Panc1 (cell line): Measurements from ENCODE around the gene KRT78. TPM values are rescaled to one million over a fixed set of nuclear protein-coding genes. Genes with fewer than 3 reads are reported as not detected.

Experiments used
- ATAC-seq: fragments of 200-7000 bp; cut with Tn5 transposase; 2 replicates; pipeline ENCODE4 v1.9.1; 2020; ENCODE audit warnings: mild to moderate bottlenecking, moderate library complexity
- BruUV-seq: library from RNA; stranded (reverse); fragments of 400-500 nt; replicated peaks from 2 replicates; lab custom pipeline; 2021; lab: Mats Ljungman, UMichigan
- CTCF ChIA-PET: fragments of 300-600 bp; sonication (Branson Sonifier 250); formaldehyde crosslinking; loops from one replicate; lab custom pipeline; 2022; ENCODE audit warnings: antibody characterized with exemption; lab: Charles Lee
- POLR2A ChIA-PET: fragments of 300-600 bp; sonication (Branson Sonifier 250); formaldehyde crosslinking; loops from one replicate; lab custom pipeline; 2022; ENCODE audit warnings: antibody characterized with exemption; lab: Charles Lee
- DNase-seq: peaks from one replicate; pipeline ENCODE4 v3.0.0-alpha.2; 2010; ENCODE audit warnings: low read depth, low spot score
- H3K27ac ChIP-seq: 2 replicates; pipeline ENCODE4 v1.5.1; 2011; ENCODE audit warnings: mild to moderate bottlenecking, low read length, inconsistent platforms
- H3K27me3 ChIP-seq: fragments of 200-500 bp; sonication (Bioruptor generic); 2 replicates; pipeline ENCODE4 v1.6.0; 2014; ENCODE audit warnings: low read length, inconsistent platforms; ENCODE audit not compliant: control insufficient read depth, insufficient read depth
- H3K36me3 ChIP-seq: fragments of 200-500 bp; sonication (Bioruptor generic); 2 replicates; pipeline ENCODE4 v1.5.1; 2014; ENCODE audit warnings: inconsistent platforms, mild to moderate bottlenecking, low read length, moderate library complexity; ENCODE audit not compliant: control insufficient read depth, insufficient read depth
- H3K4me1 ChIP-seq: 2 replicates; pipeline ENCODE4 v1.5.1; 2011; ENCODE audit warnings: inconsistent platforms, mild to moderate bottlenecking, low read length, moderate library complexity; ENCODE audit not compliant: control insufficient read depth, insufficient read depth
- H3K4me3 ChIP-seq, 2 experiments: 2 replicates each; pipeline ENCODE4 v1.5.1; 2011 to 2012; ENCODE audit warnings: low read depth in 2 of 2, low read length in 2 of 2, mild to moderate bottlenecking in 2 of 2, inconsistent platforms in 1 of 2, moderate library complexity in 1 of 2
- H3K9me3 ChIP-seq: fragments of 200-500 bp; sonication (Bioruptor generic); 2 replicates; pipeline ENCODE4 v1.5.1; 2014; ENCODE audit warnings: low read depth, mild to moderate bottlenecking, inconsistent platforms, low read length, moderate library complexity; ENCODE audit not compliant: control insufficient read depth, insufficient read depth
- POLR2AphosphoS5 ChIP-seq: IDR thresholded peaks from 2 replicates; pipeline ENCODE4 v1.6.1; 2012; ENCODE audit warnings: mild to moderate bottlenecking, low read depth, low read length, moderate library complexity
- REST ChIP-seq, 2 experiments: IDR thresholded peaks; 2 replicates each; pipeline ENCODE4 v1.6.1; 2011 to 2012; ENCODE audit warnings: low read depth in 2 of 2, control low read depth in 1 of 2, low read length in 1 of 2, mild to moderate bottlenecking in 1 of 2, moderate library complexity in 1 of 2; ENCODE audit not compliant: insufficient read depth in 1 of 2
- SIN3A ChIP-seq: IDR thresholded peaks from 2 replicates; pipeline ENCODE4 v1.6.1; 2012; ENCODE audit warnings: low read depth, mild to moderate bottlenecking, low read length, moderate library complexity, borderline replicate concordance; ENCODE audit not compliant: insufficient read depth
- TCF7L2 ChIP-seq: IDR thresholded peaks from 2 replicates; pipeline ENCODE4 v1.6.1; 2011; ENCODE audit warnings: mild to moderate bottlenecking, low read depth, low read length, inconsistent platforms
- in situ Hi-C: cut with HindIII; loops from 2 replicates; pipeline ENCODE4 v1.10.0; 2016; ENCODE audit warnings: low sequenced_read_pairs, low pct_unique_long_range_greater_than_20kb
- intact Hi-C: fragments of 100-400 bp; cut with micrococcal nuclease; formaldehyde crosslinking; loops from one replicate; pipeline ENCODE4 v1.10.0; 2022; ENCODE audit not compliant: unreplicated experiment
- total RNA-seq: library from RNA; stranded (reverse); gene quantifications from one replicate; pipeline ENCODE4 v1.2.1, GENCODE V29; 2021; ENCODE audit not compliant: unreplicated experiment
- TF ChIP-seq, protein P1 (sequence below): fragments of 450-650 bp; IDR thresholded peaks from 2 replicates; pipeline ENCODE4 v1.5.1; 2017; ENCODE audit warnings: mild to moderate bottlenecking

Gene KRT78
- total RNA-seq, 1 experiment from 2014 or later, result not detected

DNA sequence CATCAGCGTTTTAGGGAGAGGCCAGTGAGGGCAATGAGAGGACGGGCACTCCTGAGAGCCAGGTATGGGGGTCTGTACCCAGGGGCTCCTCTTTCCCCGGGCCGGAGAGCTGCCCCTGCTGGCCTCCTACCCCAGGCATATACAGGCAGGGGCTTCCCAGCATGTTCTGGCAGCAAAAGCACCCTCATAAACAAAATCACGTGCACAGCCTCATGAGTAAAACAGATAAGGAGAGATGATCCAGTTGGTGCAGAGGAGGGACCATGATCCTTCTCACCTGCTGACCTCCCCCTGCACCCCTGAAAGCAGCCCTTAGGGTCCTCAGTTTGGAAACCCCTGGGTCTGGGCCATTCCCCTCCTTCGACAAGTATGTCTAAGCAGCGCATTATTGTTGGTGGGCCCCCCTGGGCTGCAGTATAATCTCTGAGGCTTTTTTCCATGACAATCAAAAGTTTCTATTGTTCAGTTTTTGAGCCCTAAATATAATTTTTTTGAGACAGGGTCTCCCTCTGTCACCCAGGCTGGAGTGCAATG lies 29.8 kb downstream of the KRT78 start:
- no TSS peak for BruUV-seq
- TF ChIP-seq REST (IDR thresholded peaks at IDR 0.05; ENCODE audit: insufficient read depth in 1 of 2, low read depth in 2 of 2, low read length in 1 of 2) (no peak), TCF7L2 (no peak), POLR2AphosphoS5 (no peak), SIN3A (no peak)
- TF ChIP-seq, protein P1, sequence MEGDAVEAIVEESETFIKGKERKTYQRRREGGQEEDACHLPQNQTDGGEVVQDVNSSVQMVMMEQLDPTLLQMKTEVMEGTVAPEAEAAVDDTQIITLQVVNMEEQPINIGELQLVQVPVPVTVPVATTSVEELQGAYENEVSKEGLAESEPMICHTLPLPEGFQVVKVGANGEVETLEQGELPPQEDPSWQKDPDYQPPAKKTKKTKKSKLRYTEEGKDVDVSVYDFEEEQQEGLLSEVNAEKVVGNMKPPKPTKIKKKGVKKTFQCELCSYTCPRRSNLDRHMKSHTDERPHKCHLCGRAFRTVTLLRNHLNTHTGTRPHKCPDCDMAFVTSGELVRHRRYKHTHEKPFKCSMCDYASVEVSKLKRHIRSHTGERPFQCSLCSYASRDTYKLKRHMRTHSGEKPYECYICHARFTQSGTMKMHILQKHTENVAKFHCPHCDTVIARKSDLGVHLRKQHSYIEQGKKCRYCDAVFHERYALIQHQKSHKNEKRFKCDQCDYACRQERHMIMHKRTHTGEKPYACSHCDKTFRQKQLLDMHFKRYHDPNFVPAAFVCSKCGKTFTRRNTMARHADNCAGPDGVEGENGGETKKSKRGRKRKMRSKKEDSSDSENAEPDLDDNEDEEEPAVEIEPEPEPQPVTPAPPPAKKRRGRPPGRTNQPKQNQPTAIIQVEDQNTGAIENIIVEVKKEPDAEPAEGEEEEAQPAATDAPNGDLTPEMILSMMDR, result no peak
- Histone ChIP-seq H3K36me3 (no peaks in the 10 kb centered on the region), H3K27ac (no peak overlapping the region), H3K27me3 (no peaks in the 10 kb centered on the region), H3K4me3 (no peak overlapping the region), H3K4me1 (peaks cover 12% of the 10 kb centered on the region), H3K9me3 (no peaks in the 10 kb centered on the region)
- ATAC-seq (no peak), DNase-seq (no peak)
- ChIA-PET POLR2A (no interaction called here), CTCF (no interaction called here)
- intact Hi-C loops, result no loop called here
- in situ Hi-C loops, result no loop called here

DNA sequence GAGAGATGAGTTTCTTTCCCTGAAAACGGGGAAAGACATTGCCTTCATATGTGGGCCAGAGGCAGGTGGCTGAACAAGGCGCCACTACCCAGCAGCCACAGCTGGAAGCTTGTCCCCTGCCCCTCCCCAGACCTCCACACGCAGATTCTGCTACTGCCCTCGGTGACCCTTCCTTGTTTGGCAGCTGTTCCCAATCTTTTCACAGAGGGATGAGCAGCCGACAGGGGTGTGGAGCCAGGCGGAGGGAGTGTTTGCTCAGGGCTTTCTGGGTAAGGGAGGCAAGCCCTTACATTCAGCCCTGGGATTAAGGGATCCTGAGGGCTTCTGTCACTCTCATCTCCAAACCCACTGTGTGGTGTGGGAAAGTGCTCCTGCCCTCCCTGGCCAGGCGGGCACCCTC lies 30.4 kb downstream of the KRT78 start:
- in situ Hi-C loops, result no loop called here
- ChIA-PET POLR2A (no interaction called here), CTCF (no interaction called here)
- no peak for DNase-seq
- Histone ChIP-seq H3K36me3 (no peaks in the 10 kb centered on the region), H3K27ac (no peak overlapping the region), H3K27me3 (no peaks in the 10 kb centered on the region), H3K4me3 (no peak overlapping the region), H3K9me3 (no peaks in the 10 kb centered on the region), H3K4me1 (peaks cover 12% of the 10 kb centered on the region)
- TF ChIP-seq SIN3A (no peak), TCF7L2 (no peak), POLR2AphosphoS5 (no peak), REST (IDR thresholded peaks at IDR 0.05; ENCODE audit: insufficient read depth in 1 of 2, low read depth in 2 of 2, low read length in 1 of 2) (no peak)
- TF ChIP-seq, protein P1, result no peak
- no peak for ATAC-seq
- intact Hi-C loops, result no loop called here
- BruUV-seq, result no TSS peak
